SK-N-SH (cell line): ENCODE results near the gene SMYD1. TPM values are rescaled to one million over a fixed set of nuclear protein-coding genes. Genes with fewer than 3 reads are reported as not detected.

Experiments used
- CTCF ChIA-PET: fragments of 300-600, 350-600 bp; formaldehyde crosslinking; extraction: SDS; loops from one replicate; lab custom pipeline; 2021; lab: Yijun Ruan, JAX
- POLR2A ChIA-PET: fragments of 350-600 bp; sonication (Branson Sonifier 250); formaldehyde crosslinking; extraction: SDS; loops from one replicate; lab custom pipeline; 2020; ENCODE audit warnings: antibody characterized with exemption, inconsistent platforms; lab: Yijun Ruan, JAX
- DNase-seq: peaks from one replicate; pipeline ENCODE4 v3.0.0; 2012
- H2AFZ ChIP-seq: fragments of 200-600 bp; sonication (generic); 2 replicates; pipeline ENCODE4 v1.8.1; 2016; ENCODE audit warnings: antibody characterized with exemption, mild to moderate bottlenecking, low read depth
- H3F3A ChIP-seq: fragments of 200-600 bp; sonication (generic); replicated peaks from 2 replicates; pipeline ENCODE3; 2016; ENCODE audit warnings: antibody characterized with exemption, mild to moderate bottlenecking; ENCODE audit not compliant: insufficient read depth
- H3K27ac ChIP-seq, 2 experiments: fragments of 200-500 bp in 1 of 2; fragments of 200-600 bp in 1 of 2; sonication (Bioruptor generic) in 1 of 2; sonication (generic), shearing (Covaris generic) in 1 of 2; 2 replicates each; pipeline versions ENCODE4 v1.5.1 to v1.6.1; 2014 to 2016; ENCODE audit warnings: low read depth in 2 of 2, inconsistent platforms in 1 of 2, low read length in 1 of 2, mild to moderate bottlenecking in 1 of 2, mixed read lengths in 1 of 2
- H3K27me3 ChIP-seq: fragments of 200-600 bp; sonication (generic), shearing (Covaris generic); 2 replicates; pipeline ENCODE4 v1.6.1; 2016; ENCODE audit warnings: mixed run types; ENCODE audit not compliant: insufficient read depth
- H3K36me3 ChIP-seq, 2 experiments: fragments of 200-500 bp in 1 of 2; fragments of 200-600 bp in 1 of 2; sonication (Bioruptor generic) in 1 of 2; sonication (generic) in 1 of 2; replicated peaks in 1 of 2; 2 replicates each; pipeline versions ENCODE3 to v1.5.1; 2014 to 2016; ENCODE audit warnings: low read length in 1 of 2, mild to moderate bottlenecking in 1 of 2; ENCODE audit not compliant: insufficient read depth in 2 of 2, control insufficient read depth in 1 of 2
- H3K4me1 ChIP-seq, 2 experiments: fragments of 200-500 bp in 1 of 2; fragments of 200-600 bp in 1 of 2; sonication (Bioruptor generic) in 1 of 2; sonication (generic), shearing (Covaris generic) in 1 of 2; 2 replicates each; pipeline versions ENCODE4 v1.5.1 to v1.6.1; 2014 to 2016; ENCODE audit warnings: low read depth in 1 of 2, low read length in 1 of 2, mixed run types in 1 of 2; ENCODE audit not compliant: insufficient read depth in 2 of 2, control insufficient read depth in 1 of 2
- H3K4me2 ChIP-seq: fragments of 200-600 bp; sonication (generic), shearing (Covaris generic); 2 replicates; pipeline ENCODE4 v1.6.1; 2017; ENCODE audit warnings: mixed run types
- H3K4me3 ChIP-seq, 2 experiments: fragments of 200-500 bp in 1 of 2; fragments of 200-600 bp in 1 of 2; sonication (Bioruptor generic) in 1 of 2; sonication (generic), shearing (Covaris generic) in 1 of 2; 2 replicates each; pipeline versions ENCODE4 v1.5.1 to v1.8.1; 2014 to 2016; ENCODE audit warnings: low read depth in 2 of 2, inconsistent platforms in 1 of 2, low read length in 1 of 2, mild to moderate bottlenecking in 1 of 2, mixed read lengths in 1 of 2, moderate library complexity in 1 of 2
- H3K79me2 ChIP-seq: fragments of 200-600 bp; sonication (generic); 2 replicates; pipeline ENCODE4 v1.8.1; 2017; ENCODE audit warnings: mild to moderate bottlenecking; ENCODE audit not compliant: insufficient read depth
- H3K9ac ChIP-seq: fragments of 200-600 bp; sonication (generic); 2 replicates; pipeline ENCODE4 v1.6.1; 2017; ENCODE audit warnings: mixed run types
- H3K9me2 ChIP-seq: fragments of 200-600 bp; sonication (generic); 2 replicates; pipeline ENCODE4 v1.6.1; 2017; ENCODE audit warnings: mixed run types
- H3K9me3 ChIP-seq: fragments of 200-600 bp; sonication (generic); 2 replicates; pipeline ENCODE4 v1.6.1; 2017; ENCODE audit warnings: mixed run types, mild to moderate bottlenecking, moderate library complexity
- H4K20me1 ChIP-seq: fragments of 200-600 bp; sonication (generic); 2 replicates; pipeline ENCODE4 v1.6.1; 2017; ENCODE audit warnings: mild to moderate bottlenecking, mixed run types; ENCODE audit not compliant: insufficient read depth
- ELF1 ChIP-seq: IDR thresholded peaks from 2 replicates; pipeline ENCODE4 v1.4.0; 2012
- EZH2phosphoT487 ChIP-seq: fragments of 200-600 bp; sonication (generic); IDR thresholded peaks from 2 replicates; pipeline ENCODE4 v1.6.1; 2017; ENCODE audit warnings: low read depth, mixed run types, mild to moderate bottlenecking, antibody characterized with exemption, moderate library complexity, borderline replicate concordance
- GATA2 ChIP-seq: sonication (generic); formaldehyde crosslinking; IDR thresholded peaks from 2 replicates; pipeline ENCODE4 v1.5.0; 2020; ENCODE audit warnings: mild to moderate bottlenecking, missing genetic modification reagents
- NRF1 ChIP-seq: IDR thresholded peaks from 2 replicates; pipeline ENCODE4 v1.6.1; 2012; ENCODE audit warnings: low read depth, mild to moderate bottlenecking, low read length
- POLR2AphosphoS5 ChIP-seq: IDR thresholded peaks from 2 replicates; pipeline ENCODE4 v1.6.1; 2012; ENCODE audit warnings: low read depth, low read length
- RCOR1 ChIP-seq: fragments of 150-350 bp; IDR thresholded peaks from 2 replicates; pipeline ENCODE4 v1.6.1; 2017; ENCODE audit warnings: antibody characterized with exemption, low read length
- TAF1 ChIP-seq: IDR thresholded peaks from 2 replicates; pipeline ENCODE4 v1.6.1; 2012; ENCODE audit warnings: low read depth, mild to moderate bottlenecking, low read length, moderate library complexity, borderline replicate concordance
- polyA plus RNA-seq, 3 experiments: library from polyadenylated mRNA; depleted of rRNA; stranded (reverse); fragments of >200 nt; gene quantifications; 2 replicates each; pipeline ENCODE4 v1.2.3, GENCODE V29; 2012
- TF ChIP-seq, protein P1 (sequence below): IDR thresholded peaks from 2 replicates; pipeline ENCODE4 v1.6.1; 2012; ENCODE audit warnings: mild to moderate bottlenecking, low read depth, low read length, moderate library complexity
- TF ChIP-seq, protein P2 (sequence below): IDR thresholded peaks from 2 replicates; pipeline ENCODE4 v1.4.0; 2012; ENCODE audit warnings: low read depth, borderline replicate concordance
- TF ChIP-seq, protein P3 (sequence below): IDR thresholded peaks from 2 replicates; pipeline ENCODE4; 2012

SMYD1 gene
- polyA plus RNA-seq, 1 of the 3 experiments (the other 2 are of a cell fraction): not detected

DNA sequence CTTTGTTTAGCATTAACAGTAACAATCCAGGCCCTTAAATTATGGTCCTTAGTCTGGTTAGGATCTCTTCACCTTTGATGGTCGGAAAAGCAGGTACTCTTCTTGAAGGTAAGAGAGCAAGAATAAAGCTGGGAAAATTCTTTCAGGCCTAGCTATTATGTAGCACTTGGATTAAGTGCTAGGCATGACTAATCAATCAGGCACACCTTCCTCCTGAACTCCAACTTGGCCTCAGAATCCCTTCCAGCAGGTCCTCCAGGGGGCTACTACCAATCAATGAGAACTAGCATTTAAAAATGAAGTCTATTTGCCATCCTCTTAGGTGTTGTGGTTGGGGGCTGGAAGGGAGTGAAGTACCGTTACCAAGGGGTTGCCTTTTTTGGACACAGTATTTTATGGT is 3.7 kb downstream of the SMYD1 start (continued):
- TF ChIP-seq, protein P1, sequence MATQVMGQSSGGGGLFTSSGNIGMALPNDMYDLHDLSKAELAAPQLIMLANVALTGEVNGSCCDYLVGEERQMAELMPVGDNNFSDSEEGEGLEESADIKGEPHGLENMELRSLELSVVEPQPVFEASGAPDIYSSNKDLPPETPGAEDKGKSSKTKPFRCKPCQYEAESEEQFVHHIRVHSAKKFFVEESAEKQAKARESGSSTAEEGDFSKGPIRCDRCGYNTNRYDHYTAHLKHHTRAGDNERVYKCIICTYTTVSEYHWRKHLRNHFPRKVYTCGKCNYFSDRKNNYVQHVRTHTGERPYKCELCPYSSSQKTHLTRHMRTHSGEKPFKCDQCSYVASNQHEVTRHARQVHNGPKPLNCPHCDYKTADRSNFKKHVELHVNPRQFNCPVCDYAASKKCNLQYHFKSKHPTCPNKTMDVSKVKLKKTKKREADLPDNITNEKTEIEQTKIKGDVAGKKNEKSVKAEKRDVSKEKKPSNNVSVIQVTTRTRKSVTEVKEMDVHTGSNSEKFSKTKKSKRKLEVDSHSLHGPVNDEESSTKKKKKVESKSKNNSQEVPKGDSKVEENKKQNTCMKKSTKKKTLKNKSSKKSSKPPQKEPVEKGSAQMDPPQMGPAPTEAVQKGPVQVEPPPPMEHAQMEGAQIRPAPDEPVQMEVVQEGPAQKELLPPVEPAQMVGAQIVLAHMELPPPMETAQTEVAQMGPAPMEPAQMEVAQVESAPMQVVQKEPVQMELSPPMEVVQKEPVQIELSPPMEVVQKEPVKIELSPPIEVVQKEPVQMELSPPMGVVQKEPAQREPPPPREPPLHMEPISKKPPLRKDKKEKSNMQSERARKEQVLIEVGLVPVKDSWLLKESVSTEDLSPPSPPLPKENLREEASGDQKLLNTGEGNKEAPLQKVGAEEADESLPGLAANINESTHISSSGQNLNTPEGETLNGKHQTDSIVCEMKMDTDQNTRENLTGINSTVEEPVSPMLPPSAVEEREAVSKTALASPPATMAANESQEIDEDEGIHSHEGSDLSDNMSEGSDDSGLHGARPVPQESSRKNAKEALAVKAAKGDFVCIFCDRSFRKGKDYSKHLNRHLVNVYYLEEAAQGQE: no peak
- TF ChIP-seq, protein P2, sequence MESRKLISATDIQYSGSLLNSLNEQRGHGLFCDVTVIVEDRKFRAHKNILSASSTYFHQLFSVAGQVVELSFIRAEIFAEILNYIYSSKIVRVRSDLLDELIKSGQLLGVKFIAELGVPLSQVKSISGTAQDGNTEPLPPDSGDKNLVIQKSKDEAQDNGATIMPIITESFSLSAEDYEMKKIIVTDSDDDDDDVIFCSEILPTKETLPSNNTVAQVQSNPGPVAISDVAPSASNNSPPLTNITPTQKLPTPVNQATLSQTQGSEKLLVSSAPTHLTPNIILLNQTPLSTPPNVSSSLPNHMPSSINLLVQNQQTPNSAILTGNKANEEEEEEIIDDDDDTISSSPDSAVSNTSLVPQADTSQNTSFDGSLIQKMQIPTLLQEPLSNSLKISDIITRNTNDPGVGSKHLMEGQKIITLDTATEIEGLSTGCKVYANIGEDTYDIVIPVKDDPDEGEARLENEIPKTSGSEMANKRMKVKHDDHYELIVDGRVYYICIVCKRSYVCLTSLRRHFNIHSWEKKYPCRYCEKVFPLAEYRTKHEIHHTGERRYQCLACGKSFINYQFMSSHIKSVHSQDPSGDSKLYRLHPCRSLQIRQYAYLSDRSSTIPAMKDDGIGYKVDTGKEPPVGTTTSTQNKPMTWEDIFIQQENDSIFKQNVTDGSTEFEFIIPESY: no peak
- no peak for TF ChIP-seq POLR2AphosphoS5
- TF ChIP-seq GATA2 (CRISPR knock-in tag): no peak
- no peak for TF ChIP-seq ELF1
- no peak for TF ChIP-seq RCOR1
- no peak for TF ChIP-seq TAF1

DNA sequence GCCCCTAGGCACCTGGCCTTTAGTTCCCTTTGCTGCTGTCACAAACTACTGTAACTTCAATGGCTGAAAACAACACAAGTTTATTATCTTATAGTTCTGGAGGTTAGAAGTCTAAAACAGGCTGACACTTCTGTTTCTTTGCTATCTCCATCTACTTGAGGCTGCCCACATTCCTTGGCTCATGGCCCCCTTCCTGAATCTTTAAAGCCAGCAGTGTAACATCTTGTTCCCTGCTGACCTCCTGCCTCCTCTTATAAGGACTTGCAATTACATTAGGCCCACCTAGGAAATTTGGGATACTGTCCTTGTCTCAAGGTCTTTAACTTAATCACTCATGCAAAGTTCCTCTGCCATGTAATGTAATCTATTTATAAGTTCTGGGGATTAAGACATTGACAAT is 6.5 kb downstream of the SMYD1 start:
- H3K27me3 ChIP-seq: no peaks in the 10 kb centered on the region
- H3K9ac ChIP-seq: no peak overlapping the region
- H3K36me3 ChIP-seq: no peaks in the 10 kb centered on the region
- TF ChIP-seq EZH2phosphoT487 (no peak), NRF1 (no peak)
- TF ChIP-seq, protein P3, sequence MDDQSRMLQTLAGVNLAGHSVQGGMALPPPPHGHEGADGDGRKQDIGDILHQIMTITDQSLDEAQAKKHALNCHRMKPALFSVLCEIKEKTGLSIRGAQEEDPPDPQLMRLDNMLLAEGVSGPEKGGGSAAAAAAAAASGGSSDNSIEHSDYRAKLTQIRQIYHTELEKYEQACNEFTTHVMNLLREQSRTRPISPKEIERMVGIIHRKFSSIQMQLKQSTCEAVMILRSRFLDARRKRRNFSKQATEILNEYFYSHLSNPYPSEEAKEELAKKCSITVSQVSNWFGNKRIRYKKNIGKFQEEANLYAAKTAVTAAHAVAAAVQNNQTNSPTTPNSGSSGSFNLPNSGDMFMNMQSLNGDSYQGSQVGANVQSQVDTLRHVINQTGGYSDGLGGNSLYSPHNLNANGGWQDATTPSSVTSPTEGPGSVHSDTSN: no peak
- TF ChIP-seq, all 33 proteins: peak for 0
- H3K79me2 ChIP-seq: no peaks in the 10 kb centered on the region
- H3K9me2 ChIP-seq: no peaks in the 10 kb centered on the region
- no peaks in the 10 kb centered on the region for H3K9me3 ChIP-seq
- no peak overlapping the region for H3K4me2 ChIP-seq
- CTCF ChIA-PET: interaction anchor here (2.3 to 4.3 kb wide), 2 partner anchors 14 to 86 kb away, joined by 6 to 18 read pairs; no protein-coding TSS in a partner anchor
- H3K4me3 ChIP-seq: no peak overlapping the region
- peaks cover 3 to 16% of the 10 kb centered on the region in 2 experiments; a peak in 2 of 4 replicates for H3K4me1 ChIP-seq
- no peaks in the 10 kb centered on the region for H4K20me1 ChIP-seq
- H3F3A ChIP-seq: no peaks in the 10 kb centered on the region
- no peak overlapping the region for H2AFZ ChIP-seq
- POLR2A ChIA-PET: no interaction called here
- no peak for DNase-seq
- no peak overlapping the region for H3K27ac ChIP-seq
